KMS-11 (cell line): Measurements from ENCODE around the gene PDXK.

Experiments
- H2AFZ ChIP-seq: fragments of 200-600 bp; sonication (generic); 2 replicates; pipeline ENCODE4 v1.6.1; 2016; ENCODE audit warnings: antibody characterized with exemption, mixed run types, low read depth
- H3K27ac ChIP-seq: fragments of 200-600 bp; sonication (generic); 2 replicates; pipeline ENCODE4 v1.6.1; 2016; ENCODE audit warnings: mild to moderate bottlenecking, mixed run types
- H3K27me3 ChIP-seq: fragments of 200-600 bp; sonication (generic); 2 replicates; pipeline ENCODE4 v1.6.1; 2017; ENCODE audit warnings: mild to moderate bottlenecking, low read depth, mixed run types, moderate library complexity; ENCODE audit not compliant: insufficient read depth
- H3K36me3 ChIP-seq: fragments of 200-600 bp; sonication (generic); 2 replicates; pipeline ENCODE4 v1.6.1; 2017; ENCODE audit warnings: mild to moderate bottlenecking, mixed run types; ENCODE audit not compliant: insufficient read depth
- H3K4me1 ChIP-seq: fragments of 200-600 bp; sonication (generic); 2 replicates; pipeline ENCODE4 v1.6.1; 2016; ENCODE audit warnings: mild to moderate bottlenecking, low read depth, mixed run types; ENCODE audit not compliant: poor library complexity, severe bottlenecking
- H3K4me2 ChIP-seq: fragments of 200-600 bp; sonication (generic); 2 replicates; pipeline ENCODE4 v1.7.0; 2016; ENCODE audit warnings: mild to moderate bottlenecking, mixed run types
- H3K4me3 ChIP-seq: fragments of 200-600 bp; sonication (generic); IDR thresholded peaks from 2 replicates; pipeline ENCODE4 v1.6.1; 2017; ENCODE audit warnings: low read depth, low read length, mixed read lengths; ENCODE audit not compliant: insufficient read depth
- H3K79me2 ChIP-seq: fragments of 200-600 bp; sonication (generic); 2 replicates; pipeline ENCODE4 v1.6.1; 2016; ENCODE audit warnings: low read depth, mixed run types; ENCODE audit not compliant: insufficient read depth
- H3K9ac ChIP-seq: fragments of 200-600 bp; sonication (generic); 2 replicates; pipeline ENCODE4 v1.6.1; 2016; ENCODE audit warnings: mild to moderate bottlenecking, mixed run types
- H4K20me1 ChIP-seq: fragments of 200-600 bp; sonication (generic); 2 replicates; pipeline ENCODE4 v1.6.1; 2016; ENCODE audit warnings: mild to moderate bottlenecking, mixed run types; ENCODE audit not compliant: insufficient read depth
- CTCF ChIP-seq: fragments of 200-600 bp; sonication (generic); conservative IDR thresholded peaks from 2 replicates; pipeline ENCODE4 v1.6.1; 2017; ENCODE audit warnings: low read depth, mild to moderate bottlenecking, antibody characterized with exemption, low read length, moderate library complexity, mixed read lengths

PDXK gene

DNA sequence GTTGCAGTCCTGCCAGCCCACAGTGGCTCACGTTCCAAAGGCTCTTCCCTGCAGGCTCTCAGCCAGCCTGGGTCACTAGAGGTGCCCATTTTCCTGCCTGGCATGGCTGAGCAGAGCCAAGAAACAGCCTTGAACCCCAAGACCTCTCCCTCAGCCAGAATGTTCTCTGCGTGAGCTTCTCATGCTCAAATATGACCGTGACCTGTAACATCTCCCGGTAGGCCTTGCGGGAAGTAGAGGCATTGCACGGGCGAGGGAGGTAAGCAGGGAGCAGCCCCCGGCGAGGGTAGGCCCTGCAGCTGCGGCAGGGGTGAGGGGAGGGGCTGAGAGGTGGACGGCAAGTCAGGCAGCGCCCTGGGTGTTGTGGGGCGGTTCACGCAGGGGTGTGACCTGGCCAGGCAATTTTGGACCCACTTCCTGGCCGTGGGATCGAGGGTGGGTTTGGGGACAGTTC is 90.4 kb downstream of the PDXK start:
- Histone ChIP-seq H3K27ac (no peak overlapping the region), H3K27me3 (no peaks in the 10 kb centered on the region), H3K4me2 (no peak overlapping the region), H3K79me2 (no peaks in the 10 kb centered on the region), H2AFZ (no peak overlapping the region), H3K9ac (no peak overlapping the region), H4K20me1 (no peaks in the 10 kb centered on the region), H3K4me1 (peaks cover 20% of the 10 kb centered on the region), H3K4me3 (no peak overlapping the region), H3K36me3 (no peaks in the 10 kb centered on the region; the same call in 1 of the 2 replicates)
- TF ChIP-seq CTCF = no peak

DNA sequence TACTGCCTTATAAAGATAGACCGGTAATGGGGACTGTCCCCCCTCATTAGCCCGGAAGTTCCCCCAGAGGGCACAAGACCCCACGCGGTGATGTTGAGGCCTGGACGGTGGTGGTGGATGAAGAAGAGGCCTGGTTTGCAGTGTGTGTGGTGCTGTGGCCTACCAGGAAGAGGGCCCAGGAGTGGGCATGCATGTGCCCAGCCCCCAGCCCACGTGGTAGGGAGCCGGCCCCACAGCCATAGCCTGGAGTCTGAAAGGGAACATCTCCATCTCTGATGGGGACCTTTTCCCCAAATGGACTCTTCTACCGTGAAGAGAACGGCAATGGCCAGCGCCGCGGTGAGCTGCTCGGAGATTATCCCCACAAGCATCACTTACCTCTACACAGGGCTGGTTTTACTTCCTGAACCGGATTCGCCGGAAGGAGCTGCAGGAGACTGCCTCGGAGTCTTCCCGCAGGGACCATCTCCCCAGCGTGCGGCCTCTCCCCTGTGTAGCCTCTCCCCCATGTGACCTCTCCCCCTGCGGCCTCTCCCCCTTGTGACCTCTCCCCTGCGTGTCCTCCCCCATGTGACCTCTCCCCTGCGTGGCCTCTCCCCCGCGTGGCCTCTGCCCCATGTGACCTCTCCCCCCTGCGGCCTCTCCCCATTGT is 91.0 kb downstream of the PDXK start:
- H3K79me2 ChIP-seq = no peaks in the 10 kb centered on the region
- no peak overlapping the region for H3K4me2 ChIP-seq
- H3K36me3 ChIP-seq = no peaks in the 10 kb centered on the region
- H3K27ac ChIP-seq = no peak overlapping the region
- no peak overlapping the region for H2AFZ ChIP-seq
- no peak overlapping the region for H3K4me3 ChIP-seq
- H3K27me3 ChIP-seq = no peaks in the 10 kb centered on the region
- H4K20me1 ChIP-seq = no peaks in the 10 kb centered on the region
- H3K9ac ChIP-seq = no peak overlapping the region
- H3K4me1 ChIP-seq = peaks cover 15% of the 10 kb centered on the region
- TF ChIP-seq CTCF = no peak

DNA sequence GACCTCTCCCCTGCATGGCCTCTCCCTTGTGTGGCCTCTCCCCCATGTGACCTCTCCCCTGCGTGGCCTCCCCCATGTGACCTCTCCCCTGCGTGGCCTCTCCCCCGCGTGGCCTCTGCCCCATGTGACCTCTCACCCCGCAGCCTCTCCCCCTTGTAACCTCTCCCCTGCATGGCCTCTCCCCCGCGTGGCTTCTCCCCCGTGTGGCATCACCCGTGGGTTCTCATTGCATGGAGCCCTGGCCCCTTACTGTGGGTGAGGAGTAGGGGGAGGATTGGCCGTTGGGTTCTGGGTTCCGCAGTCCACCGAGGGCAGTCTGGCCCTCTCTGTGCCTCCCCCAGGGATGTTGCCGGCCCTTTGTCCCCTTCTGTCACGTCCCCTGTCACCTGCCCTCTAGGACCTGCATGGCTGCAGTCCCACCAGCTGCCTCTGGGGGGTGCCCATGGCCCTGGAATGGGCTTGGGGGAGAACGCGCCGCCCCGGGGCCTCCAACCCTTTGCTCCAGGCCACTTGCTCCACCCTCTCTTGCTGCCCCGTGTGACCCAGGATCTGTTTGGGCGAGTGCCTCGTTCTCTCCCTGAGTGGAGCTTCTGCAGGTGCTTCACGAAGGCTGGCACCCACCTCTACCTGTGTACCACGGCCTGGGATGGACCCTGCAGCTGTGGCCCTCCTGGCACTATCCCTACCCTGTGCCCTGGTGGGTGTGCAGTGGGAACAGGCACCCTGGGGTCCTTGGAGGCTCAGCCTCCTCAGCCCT is 91.8 kb downstream of the PDXK start:
- H3K4me2 ChIP-seq = peak overlapping the region; percentile 17; the same call in 1 of the 2 replicates
- no peak overlapping the region for H3K27ac ChIP-seq
- peaks cover 13% of the 10 kb centered on the region for H3K4me1 ChIP-seq
- TF ChIP-seq CTCF = peak; percentile 97
- H3K9ac ChIP-seq = no peak overlapping the region; the same call in 1 of the 2 replicates
- H4K20me1 ChIP-seq = no peaks in the 10 kb centered on the region
- no peak overlapping the region for H3K4me3 ChIP-seq
- no peaks in the 10 kb centered on the region for H3K79me2 ChIP-seq
- H2AFZ ChIP-seq = 0 out of 2 replicates have a peak overlapping the region, but pooled peaks have one; percentile 2
- no peaks in the 10 kb centered on the region for H3K36me3 ChIP-seq
- H3K27me3 ChIP-seq = no peaks in the 10 kb centered on the region

DNA sequence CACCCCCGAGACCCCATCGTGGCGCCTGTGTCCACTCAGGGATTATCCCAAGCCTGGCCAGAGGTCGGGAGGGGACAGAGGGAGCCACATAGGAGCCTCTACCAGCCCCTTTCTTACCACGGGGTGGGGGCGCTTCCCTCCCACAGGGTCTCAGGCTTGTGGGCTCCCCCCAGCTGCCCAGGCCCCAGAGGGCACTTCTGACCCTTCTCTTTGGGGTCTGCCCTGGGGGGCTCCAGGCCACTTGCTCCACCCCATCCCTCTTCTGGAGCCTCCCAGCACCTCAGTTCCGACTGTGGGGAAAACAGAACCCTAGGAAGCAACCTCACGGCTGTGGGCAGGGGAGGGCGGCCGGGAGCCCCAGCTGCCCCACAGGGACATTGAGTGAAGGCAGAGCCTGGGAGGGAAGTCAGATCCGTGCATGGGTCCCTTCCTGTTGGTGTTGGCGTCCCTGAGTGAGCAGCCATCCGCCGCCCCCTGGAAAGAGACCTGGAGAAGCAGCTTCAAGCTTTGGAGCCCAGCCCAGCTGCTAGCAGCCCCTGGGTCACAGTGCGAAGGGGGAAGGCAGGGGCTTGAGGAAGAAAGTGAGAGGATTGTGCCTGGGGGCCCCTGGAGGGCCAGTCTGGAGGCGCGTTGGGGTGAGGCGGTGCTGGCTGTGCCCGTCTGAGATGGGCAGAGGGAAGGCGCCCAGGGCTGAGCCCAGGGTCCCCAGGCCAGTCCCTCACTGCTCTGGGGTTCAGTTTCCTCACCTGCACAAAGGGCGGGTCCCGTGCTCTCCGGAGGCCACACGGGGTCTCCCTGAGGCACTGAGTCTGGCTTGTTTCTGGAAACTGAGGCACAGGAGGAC is 92.6 kb downstream of the PDXK start:
- Histone ChIP-seq H2AFZ (0 out of 2 replicates have a peak overlapping the region, but pooled peaks have one; percentile 2), H3K9ac (no peak overlapping the region; the same call in 1 of the 2 replicates), H3K4me2 (peak overlapping the region; percentile 17; the same call in 1 of the 2 replicates), H3K27me3 (no peaks in the 10 kb centered on the region), H3K36me3 (no peaks in the 10 kb centered on the region), H3K4me1 (peaks cover 7% of the 10 kb centered on the region), H4K20me1 (no peaks in the 10 kb centered on the region), H3K27ac (no peak overlapping the region), H3K4me3 (no peak overlapping the region), H3K79me2 (no peaks in the 10 kb centered on the region)
- TF ChIP-seq CTCF = no peak
